HG03378 (cell line): Measurements from ENCODE around the gene ARHGEF39.

Experiments
- ATAC-seq: cut with Tn5 transposase; IDR thresholded peaks from one replicate; pipeline ENCODE4 v1.9.1; 2021; ENCODE audit warnings: mild to moderate bottlenecking, moderate library complexity; ENCODE audit not compliant: unreplicated experiment

The ARHGEF39 gene

GRCh38 chr9:35679091-35679490 lies 14.1 kb upstream of the ARHGEF39 start:
- no peak for ATAC-seq

- no peak for ATAC-seq
These were observed 10.9 kb upstream of the ARHGEF39 start for GRCh38 chr9:35675732-35676392.

DNA sequence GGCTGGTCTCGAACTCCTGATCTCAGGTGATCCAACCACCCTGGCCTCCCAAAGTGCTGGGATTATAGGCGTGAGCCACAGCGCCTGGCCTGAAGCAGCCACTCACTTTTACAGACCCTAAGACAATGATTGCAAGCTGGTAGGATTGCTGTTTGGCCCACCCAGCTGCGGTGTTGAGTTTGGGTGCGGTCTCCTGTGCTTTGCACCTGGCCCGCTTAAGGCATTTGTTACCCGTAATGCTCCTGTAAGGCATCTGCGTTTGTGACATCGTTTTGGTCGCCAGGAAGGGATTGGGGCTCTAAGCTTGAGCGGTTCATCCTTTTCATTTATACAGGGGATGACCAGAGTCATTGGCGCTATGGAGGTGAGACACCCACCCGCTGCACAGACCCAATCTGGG lies 10.2 kb upstream of the ARHGEF39 start:
- no peak for ATAC-seq

DNA sequence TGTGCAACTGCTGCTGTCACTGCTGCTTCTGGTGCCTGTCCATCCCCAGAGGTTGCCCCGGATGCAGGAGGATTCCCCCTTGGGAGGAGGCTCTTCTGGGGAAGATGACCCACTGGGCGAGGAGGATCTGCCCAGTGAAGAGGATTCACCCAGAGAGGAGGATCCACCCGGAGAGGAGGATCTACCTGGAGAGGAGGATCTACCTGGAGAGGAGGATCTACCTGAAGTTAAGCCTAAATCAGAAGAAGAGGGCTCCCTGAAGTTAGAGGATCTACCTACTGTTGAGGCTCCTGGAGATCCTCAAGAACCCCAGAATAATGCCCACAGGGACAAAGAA lies 9.0 kb upstream of the ARHGEF39 start:
- no peak for ATAC-seq

DNA sequence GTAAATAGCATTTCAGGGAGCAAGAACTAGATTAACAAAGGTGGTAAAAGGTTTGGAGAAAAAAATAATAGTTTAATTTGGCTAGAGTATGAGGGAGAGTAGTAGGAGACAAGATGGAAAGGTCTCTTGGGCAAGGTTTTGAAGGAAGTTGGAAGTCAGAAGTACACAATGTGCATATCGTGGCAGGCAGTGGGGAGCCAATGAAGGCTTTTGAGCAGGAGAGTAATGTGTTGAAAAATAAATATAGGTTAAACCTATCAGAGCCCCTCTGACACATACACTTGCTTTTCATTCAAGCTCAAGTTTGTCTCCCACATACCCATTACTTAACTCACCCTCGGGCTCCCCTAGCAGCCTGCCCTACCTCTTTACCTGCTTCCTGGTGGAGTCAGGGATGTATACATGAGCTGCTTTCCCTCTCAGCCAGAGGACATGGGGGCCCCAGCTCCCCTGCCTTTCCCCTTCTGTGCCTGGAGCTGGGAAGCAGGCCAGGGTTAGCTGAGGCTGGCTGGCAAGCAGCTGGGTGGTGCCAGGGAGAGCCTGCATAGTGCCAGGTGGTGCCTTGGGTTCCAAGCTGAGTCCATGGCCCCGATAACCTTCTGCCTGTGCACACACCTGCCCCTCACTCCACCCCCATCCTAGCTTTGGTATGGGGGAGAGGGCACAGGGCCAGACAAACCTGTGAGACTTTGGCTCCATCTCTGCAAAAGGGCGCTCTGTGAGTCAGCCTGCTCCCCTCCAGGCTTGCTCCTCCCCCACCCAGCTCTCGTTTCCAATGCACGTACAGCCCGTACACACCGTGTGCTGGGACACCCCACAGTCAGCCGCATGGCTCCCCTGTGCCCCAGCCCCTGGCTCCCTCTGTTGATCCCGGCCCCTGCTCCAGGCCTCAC lies 8.4 kb upstream of the ARHGEF39 start, which contains the start of gene CA9:
Gene CA9 (plus strand): TSS at position 797 of the 893 bp plus-strand sequence. CDS start 32 bp downstream, at position 829.
- ATAC-seq = no peak

- no peak for ATAC-seq
These were observed 4.5 kb upstream of the ARHGEF39 start for GRCh38 chr9:35669331-35670145.

- ATAC-seq = no peak
These were observed 2.9 kb upstream of the ARHGEF39 start for GRCh38 chr9:35667939-35668338.

DNA sequence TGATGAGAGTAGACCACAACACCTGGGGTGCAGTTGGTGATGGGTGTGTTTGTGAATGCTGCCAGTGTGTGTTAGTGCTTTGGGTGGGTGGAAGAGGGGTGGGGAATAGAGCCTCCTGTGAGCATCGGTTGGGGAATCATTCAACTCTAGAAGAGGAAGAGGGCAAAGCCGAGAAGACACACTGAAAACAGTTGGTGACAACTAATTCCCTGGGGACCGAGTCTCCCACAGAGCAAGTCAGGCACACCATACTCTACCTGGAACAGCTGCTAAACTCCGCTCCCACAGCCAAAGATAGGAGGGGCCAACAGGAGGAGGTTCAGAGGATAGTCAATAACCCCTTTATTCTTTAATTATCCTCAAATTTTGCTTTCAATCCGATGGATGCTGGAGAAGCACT lies 1.6 kb upstream of the ARHGEF39 start:
- no peak for ATAC-seq

GRCh38 chr9:35666045-35666444 lies 1.1 kb upstream of the ARHGEF39 start:
- no peak for ATAC-seq

DNA sequence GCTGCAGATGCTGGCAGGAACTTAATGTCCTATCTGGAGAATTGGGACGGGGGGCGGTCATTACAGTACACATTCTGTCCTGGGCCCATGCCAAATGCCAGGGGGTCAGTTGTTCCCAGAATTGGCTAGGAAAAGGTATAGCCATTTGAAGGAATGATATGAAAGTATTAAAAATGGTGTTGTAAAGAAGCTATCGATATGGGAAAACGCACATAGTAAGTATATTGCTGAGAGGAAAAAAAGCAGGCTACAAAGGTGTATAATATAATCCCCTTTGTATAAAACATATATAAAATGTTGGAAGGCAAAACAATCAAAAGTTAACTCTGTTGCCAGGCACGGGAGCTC lies 450 bp upstream of the ARHGEF39 start:
- no peak for ATAC-seq

DNA sequence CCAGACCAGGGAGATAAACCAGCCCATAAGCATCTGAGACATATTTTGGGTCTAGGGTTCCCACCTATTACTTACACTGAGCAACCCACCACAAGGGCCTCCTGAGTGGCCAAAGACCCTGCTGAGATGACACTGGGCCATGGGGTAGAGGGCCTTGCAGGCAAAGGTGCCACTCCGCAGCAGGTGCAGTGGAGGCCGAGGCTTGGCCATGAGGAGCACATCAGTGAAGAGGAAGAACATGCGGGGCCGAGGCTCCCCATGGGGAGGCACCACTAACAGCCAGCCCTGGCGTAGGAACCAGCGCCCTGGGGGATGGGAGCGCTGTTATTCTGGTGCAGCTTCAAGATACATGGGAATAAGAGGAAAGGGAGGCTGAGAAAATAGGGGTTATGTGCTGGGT lies 2.6 kb downstream of the ARHGEF39 start:
- no peak for ATAC-seq

DNA sequence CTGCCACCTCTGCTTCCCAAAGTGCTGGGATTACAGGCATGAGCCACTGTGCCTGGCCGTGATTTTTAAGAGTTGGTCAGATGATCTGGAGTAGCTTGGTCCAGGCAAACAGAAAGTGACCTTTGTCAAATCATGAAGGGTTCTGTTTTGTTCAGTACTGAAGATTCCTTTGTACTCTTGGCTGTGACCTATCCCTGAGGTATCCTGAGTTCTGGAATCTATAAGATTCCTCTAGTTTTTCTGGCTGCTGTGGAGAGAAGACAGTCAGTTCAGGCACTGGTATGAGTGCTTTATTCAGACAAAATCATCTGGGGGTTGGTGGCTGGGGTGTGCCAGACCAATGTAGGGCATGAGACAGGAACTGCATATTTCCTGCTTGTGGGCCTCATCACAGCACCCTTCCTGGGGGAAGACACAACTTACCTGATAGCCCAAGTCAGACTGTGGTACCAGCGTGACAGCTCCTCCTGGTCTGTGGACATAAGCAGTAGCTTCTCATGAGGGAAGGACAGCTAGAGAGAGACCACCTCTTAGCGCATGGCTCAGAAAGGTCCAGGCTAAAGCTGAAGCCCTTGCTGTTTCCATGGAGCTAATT lies 3.1 kb downstream of the ARHGEF39 start:
- ATAC-seq = no peak

DNA sequence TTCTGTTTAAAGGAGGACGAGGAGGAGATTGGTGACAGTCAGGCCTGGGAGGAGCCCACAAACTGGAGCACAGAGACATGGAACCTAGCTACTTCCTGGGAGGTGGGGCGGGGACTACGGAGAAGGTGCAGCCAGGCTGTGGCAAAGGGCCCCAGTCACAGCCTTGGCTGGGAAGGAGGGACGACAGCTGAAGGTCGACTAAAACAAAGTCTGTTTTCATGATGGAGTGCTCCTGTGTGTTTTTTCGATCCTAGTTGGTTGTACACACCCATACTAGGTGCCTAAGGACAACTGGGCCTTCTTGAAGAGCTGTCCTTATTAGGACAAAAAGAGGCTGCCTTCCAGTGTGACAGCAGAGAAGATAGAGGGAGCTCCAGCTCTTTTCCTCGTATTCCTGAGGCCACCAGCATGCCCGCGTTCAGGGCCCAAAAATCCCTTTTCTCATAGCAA lies 4.0 kb downstream of the ARHGEF39 start:
- ATAC-seq = no peak

GRCh38 chr9:35659340-35659739 lies 5.7 kb downstream of the ARHGEF39 start:
- ATAC-seq = no peak

GRCh38 chr9:35658968-35659220 lies 6.1 kb downstream of the ARHGEF39 start:
- ATAC-seq = no peak

DNA sequence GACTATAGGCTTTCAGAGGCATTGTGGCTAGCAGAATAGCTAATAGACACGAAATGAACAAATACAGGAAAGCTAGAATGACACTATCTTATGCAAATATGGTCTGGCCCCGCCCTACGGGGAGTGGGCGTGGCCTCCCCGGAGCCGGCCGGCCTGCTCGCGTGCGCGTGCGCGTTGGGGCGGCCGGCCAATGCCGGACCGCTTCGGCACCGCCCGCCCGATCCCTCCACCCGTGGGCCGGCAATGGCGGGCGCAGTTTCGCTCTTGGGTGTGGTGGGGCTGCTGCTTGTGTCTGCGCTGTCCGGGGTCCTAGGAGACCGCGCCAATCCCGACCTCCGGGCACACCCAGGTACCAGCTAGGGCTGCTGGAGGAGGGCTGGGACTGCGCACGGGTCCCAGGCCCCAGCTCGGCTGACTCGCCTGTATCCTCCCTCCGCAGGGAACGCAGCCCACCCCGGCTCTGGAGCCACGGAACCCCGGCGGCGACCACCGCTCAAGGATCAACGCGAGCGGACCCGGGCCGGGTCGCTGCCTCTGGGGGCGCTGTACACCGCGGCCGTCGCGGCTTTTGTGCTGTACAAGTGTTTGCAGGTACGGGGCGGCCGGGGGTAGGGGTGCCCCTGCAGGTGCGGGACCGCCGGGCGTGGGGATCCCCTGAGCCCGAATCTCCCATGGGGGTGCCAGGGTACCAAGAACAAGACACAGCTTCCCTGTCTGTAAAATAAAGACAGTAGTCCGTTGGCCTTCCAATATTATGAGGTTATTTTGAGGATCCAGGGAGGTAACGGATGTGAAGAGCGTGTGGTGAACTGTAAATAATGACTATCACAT lies 6.6 kb downstream of the ARHGEF39 start, which contains the start of gene CCDC107:
Gene CCDC107 (plus strand): TSS at position 156 of the 831 bp plus-strand sequence. CDS start 88 bp downstream, at position 244.
- peak; percentile 44 for ATAC-seq

GRCh38 chr9:35657546-35658136 lies 7.4 kb downstream of the ARHGEF39 start, which contains the start of gene RMRP:
TSS of gene RMRP (minus strand) at chr9:35658019.
- peak; percentile 90 for ATAC-seq

DNA sequence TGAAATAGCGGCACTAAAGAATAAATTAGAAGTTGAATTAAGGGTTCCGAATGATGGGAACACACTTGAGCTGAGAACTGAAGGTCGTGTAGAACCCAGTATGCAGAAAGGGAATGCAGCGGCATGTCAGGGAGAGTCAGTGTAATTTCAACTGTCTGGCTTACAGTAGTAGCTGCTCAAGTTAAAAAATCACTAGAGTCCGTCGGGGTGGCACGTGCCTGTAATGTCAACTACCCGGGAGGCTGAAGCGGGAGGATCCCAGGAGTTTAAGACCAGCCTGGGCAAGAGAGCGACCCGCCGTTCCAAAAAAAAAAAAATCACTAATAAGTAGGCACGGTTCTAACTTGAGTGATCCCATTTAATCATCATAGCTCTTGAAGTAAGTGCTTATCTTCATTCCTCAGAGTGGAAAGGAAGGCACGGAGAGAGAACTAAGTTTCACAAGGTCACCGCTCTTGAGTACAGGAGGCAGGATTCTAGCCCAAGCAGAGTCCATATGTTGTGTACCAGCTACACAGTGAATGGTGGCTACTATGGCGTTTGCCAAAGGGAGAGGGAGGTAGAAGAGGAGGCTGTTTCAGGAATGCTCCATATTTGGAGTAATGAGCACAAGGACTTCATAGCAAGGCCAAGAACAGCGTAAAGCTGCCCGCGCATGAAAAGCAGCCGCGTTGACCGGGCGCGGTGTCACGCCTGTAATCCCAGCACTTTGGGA lies 8.0 kb downstream of the ARHGEF39 start:
- ATAC-seq = no peak

DNA sequence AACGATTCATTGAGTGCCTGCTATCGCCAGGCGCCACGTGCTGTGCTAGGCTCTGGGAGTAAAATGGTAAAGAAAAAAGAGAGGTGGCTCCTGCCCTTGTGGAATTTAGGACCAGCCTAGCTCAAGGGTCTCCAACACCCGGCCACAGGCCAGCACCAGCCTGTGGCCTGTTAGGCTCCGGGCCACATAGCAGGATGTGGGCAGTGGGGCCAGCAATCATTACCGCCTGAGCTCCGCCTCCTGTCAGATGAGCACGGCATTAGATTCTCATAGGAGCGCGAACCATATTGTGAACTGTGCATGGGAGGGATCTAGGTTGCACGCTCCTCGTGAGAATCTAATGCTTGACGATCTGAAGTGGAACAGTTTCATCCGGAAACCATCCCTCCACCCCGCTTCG lies 8.6 kb downstream of the ARHGEF39 start:
- no peak for ATAC-seq
